Stimulated activated naive CD8-positive, alpha-beta T cell treated with anti-CD3 and anti-CD28 coated beads, Interleukin-15, amount 100 ng/mL, for 72 hours (primary cell): ENCODE results near the gene RBFOX1.
"Not testable (repeated sequence)": the region's sequence is repeated elsewhere in the genome, so short reads cannot be mapped to it uniquely, and the experiment has no call there.

ENCODE experiments used
- ATAC-seq: fragments of 150-1000 bp; cut with Tn5 transposase; 2 replicates; pipeline ENCODE4 v1.10.0; 2021; ENCODE audit warnings: mild to moderate bottlenecking, moderate library complexity
- DNase-seq, 2 donors: peaks; one replicate each; pipeline ENCODE4 v3.0.0; 2021 to 2022
- H3K27ac Mint-ChIP-seq, 2 donors: one replicate each; pipeline ENCODE4 v1.8.0; 2022; ENCODE audit warnings: mild to moderate bottlenecking in 2 of 2, mixed read lengths in 2 of 2, moderate library complexity in 2 of 2
- H3K27me3 Mint-ChIP-seq: one replicate; pipeline ENCODE4 v1.8.0; 2022; ENCODE audit warnings: mixed read lengths
- H3K4me1 Mint-ChIP-seq: one replicate; pipeline ENCODE4 v1.8.0; 2022; ENCODE audit warnings: mild to moderate bottlenecking, mixed read lengths
- H3K4me3 Mint-ChIP-seq, 2 donors: one replicate each; pipeline ENCODE4 v1.8.0; 2022; ENCODE audit warnings: mild to moderate bottlenecking in 2 of 2, mixed read lengths in 2 of 2, moderate library complexity in 1 of 2
- H3K9me3 Mint-ChIP-seq, 2 donors: one replicate each; pipeline ENCODE4 v1.8.0; 2022; ENCODE audit warnings: mixed read lengths in 2 of 2

RBFOX1 gene

DNA sequence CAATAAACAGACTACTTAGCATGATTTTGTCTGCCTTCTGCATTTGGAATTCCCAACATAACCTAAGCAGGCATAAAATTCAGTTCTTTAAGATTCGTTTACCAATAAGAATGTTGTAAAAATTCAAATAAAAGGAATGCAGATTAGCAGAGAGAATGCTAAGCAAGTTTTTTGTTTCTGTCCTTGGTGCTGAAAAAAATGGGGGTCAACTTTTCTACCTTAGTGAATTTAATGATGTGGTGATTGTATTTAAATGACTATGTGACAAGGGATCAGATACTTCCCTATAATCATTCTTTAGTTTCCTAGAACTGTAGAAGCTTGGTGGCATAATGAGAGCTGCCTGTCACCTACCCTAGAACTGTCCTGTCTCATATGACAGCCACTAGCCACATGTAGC is 159.5 kb downstream of the RBFOX1 start:
- DNase-seq = no peak
- H3K27me3 Mint-ChIP-seq = no peaks in the 10 kb centered on the region
- ATAC-seq = no peak
- H3K4me1 Mint-ChIP-seq = no peaks in the 10 kb centered on the region
- H3K27ac Mint-ChIP-seq = no peak overlapping the region
- H3K4me3 Mint-ChIP-seq = no peak overlapping the region
- peaks cover 11 to 15% of the 10 kb centered on the region in 2 donors for H3K9me3 Mint-ChIP-seq

DNA sequence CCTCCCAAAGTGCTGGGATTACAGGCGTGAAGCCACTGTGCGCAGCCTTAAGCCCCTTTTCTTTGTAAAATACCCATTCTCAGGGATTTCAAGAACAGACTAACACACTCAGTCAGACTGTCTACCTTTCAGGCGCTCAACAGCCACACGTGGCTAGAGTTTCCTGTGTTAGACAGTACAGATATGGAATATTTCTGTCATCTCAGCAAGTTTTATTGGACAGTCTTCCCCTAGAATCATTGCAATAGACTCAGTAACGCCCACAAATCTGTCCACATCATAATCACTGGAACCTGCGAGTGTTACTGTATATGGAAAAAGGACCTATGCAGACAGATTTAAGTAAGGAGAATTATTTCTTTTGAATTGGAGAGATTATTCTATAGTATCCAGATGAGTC is 160.5 kb downstream of the RBFOX1 start:
- Mint-ChIP-seq H3K27me3 (no peaks in the 10 kb centered on the region), H3K4me1 (no peaks in the 10 kb centered on the region), H3K27ac (no peak overlapping the region), H3K4me3 (no peak overlapping the region), H3K9me3 (peaks cover 6 to 18% of the 10 kb centered on the region in 2 donors)
- ATAC-seq (no peak), DNase-seq (no peak)

- H3K9me3 Mint-ChIP-seq = peaks cover 13 to 17% of the 10 kb centered on the region in 2 donors
Observed at GRCh38 chr16:7497691-7498090, 165.0 kb downstream of the RBFOX1 start.

DNA sequence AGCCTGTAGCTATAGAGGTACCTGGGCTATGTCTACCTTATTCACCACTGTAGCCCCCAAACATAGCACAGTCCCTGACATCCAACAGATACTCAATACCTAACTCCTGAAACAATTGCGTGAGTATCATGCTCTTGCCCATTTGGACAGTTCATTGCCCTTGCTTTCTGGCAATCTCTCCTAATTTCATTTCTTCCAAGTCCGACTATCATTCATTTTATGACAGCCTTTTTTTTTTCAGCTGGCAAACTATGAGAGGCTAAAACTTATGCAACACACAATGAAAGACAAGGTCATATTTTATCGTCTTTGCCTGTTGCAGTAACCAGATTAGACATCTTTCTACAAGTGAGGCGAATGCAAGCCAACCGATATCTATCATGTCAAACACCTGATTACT is 169.2 kb downstream of the RBFOX1 start:
- Mint-ChIP-seq H3K27ac (no peak overlapping the region), H3K9me3 (peaks cover 12 to 17% of the 10 kb centered on the region in 2 donors), H3K27me3 (no peaks in the 10 kb centered on the region), H3K4me1 (no peaks in the 10 kb centered on the region), H3K4me3 (no peak overlapping the region)
- DNase-seq = no peak
- no peak for ATAC-seq

More at GRCh38 chr16:7497691-7498090, 165.0 kb downstream of the RBFOX1 start:
- Mint-ChIP-seq H3K27ac (no peak overlapping the region), H3K27me3 (no peaks in the 10 kb centered on the region), H3K4me1 (no peaks in the 10 kb centered on the region), H3K4me3 (no peak overlapping the region)
- ATAC-seq = no peak
- DNase-seq = no peak

DNA sequence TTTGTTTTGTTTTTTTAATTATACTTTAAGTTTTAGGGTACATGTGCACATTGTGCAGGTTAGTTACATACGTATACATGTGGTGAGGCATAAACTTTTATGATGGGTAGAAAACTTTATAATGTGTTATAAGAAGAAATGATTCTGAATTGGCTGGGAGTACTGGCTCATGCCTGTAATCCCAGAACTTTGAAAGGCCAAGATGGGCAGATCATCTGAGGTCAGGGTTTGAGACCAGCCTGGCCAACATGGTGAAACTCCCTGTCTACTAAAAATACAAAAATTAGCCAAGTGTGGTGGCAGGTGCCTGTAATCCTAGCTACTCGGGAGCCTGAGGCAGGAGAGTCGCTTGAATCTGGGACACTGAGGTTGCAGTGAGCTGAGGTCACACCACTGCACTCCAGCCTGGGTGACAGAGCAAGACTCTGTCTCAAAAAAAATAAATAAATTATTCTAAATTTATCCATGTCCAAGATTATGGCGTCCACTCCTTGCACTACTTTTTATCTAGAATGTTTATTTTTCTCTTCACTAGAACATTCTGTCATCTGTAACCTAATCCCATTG is 170.0 kb downstream of the RBFOX1 start:
- peaks cover 8 to 17% of the 10 kb centered on the region in 2 donors for H3K9me3 Mint-ChIP-seq
- not testable (repeated sequence) for DNase-seq, H3K4me3 Mint-ChIP-seq, ATAC-seq, H3K4me1 Mint-ChIP-seq, H3K27ac Mint-ChIP-seq, H3K27me3 Mint-ChIP-seq

- no peak overlapping the region for H3K4me3 Mint-ChIP-seq
- H3K27me3 Mint-ChIP-seq = no peaks in the 10 kb centered on the region
- H3K27ac Mint-ChIP-seq = peak overlapping the region in 1 of 2 donors; percentile 19
- peaks cover 4 to 17% of the 10 kb centered on the region in 2 donors for H3K9me3 Mint-ChIP-seq
- DNase-seq (no peak), ATAC-seq (no peak)
- no peaks in the 10 kb centered on the region for H3K4me1 Mint-ChIP-seq
Observed at GRCh38 chr16:7503666-7504065, 171.0 kb downstream of the RBFOX1 start.

- Mint-ChIP-seq H3K27ac (no peak overlapping the region), H3K4me3 (no peak overlapping the region), H3K27me3 (no peaks in the 10 kb centered on the region), H3K4me1 (no peaks in the 10 kb centered on the region), H3K9me3 (peaks cover 14 to 18% of the 10 kb centered on the region in 2 donors)
- DNase-seq (no peak), ATAC-seq (no peak)
Observed at GRCh38 chr16:7504844-7505243, 172.2 kb downstream of the RBFOX1 start.

DNA sequence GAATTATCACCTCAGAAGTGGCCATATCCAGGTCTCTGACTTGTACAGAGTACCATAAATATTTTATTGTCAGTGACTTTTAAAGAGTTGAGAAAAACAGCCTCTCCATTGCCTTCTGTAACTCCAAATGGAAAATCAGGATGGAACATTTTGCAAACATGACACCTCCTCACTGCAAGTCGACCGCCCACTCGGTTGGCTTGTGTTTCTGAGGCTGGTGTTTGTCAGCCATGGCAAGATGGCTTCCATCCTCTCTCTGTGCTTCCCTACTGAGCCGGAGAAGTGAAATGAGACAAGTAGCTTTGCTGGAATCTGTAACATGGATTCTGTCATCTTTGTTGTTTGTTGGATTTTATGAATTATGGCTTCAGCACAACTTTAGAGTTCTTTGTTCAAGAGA is 172.8 kb downstream of the RBFOX1 start:
- ATAC-seq (no peak), DNase-seq (no peak)
- H3K27me3 Mint-ChIP-seq = no peaks in the 10 kb centered on the region
- H3K4me3 Mint-ChIP-seq = no peak overlapping the region
- H3K27ac Mint-ChIP-seq = no peak overlapping the region
- no peaks in the 10 kb centered on the region for H3K4me1 Mint-ChIP-seq
- peaks cover 19 to 25% of the 10 kb centered on the region in 2 donors for H3K9me3 Mint-ChIP-seq

- DNase-seq = no peak
Observed at GRCh38 chr16:7506363-7506762, 173.7 kb downstream of the RBFOX1 start.

DNA sequence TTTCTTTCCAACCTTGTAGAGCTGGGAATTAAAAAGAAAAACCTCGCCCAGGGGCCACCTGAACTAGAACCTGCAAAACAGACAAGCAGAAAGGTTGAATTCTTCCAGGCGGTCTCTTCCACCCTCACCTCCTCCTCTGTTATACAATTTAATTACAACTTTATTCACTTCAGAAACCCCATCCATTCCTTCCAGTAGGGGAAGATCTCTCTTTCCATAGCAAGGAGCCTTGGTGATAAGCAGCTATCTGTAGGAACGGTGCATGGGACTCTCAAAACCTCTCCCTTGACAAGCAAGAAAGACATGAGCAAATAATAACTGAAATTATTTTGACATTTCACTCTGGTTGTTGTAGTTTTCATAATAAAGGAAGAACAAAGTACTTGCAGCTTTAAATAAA is 176.0 kb downstream of the RBFOX1 start:
- Mint-ChIP-seq H3K4me1 (no peaks in the 10 kb centered on the region), H3K27ac (no peak overlapping the region), H3K9me3 (peaks cover 16 to 22% of the 10 kb centered on the region in 2 donors), H3K4me3 (no peak overlapping the region), H3K27me3 (no peaks in the 10 kb centered on the region)
- DNase-seq (no peak), ATAC-seq (no peak)

More at GRCh38 chr16:7506363-7506762, 173.7 kb downstream of the RBFOX1 start:
- Mint-ChIP-seq H3K27me3 (no peaks in the 10 kb centered on the region), H3K4me1 (no peaks in the 10 kb centered on the region), H3K27ac (no peak overlapping the region), H3K9me3 (peaks cover 19 to 22% of the 10 kb centered on the region in 2 donors), H3K4me3 (no peak overlapping the region)
- ATAC-seq = no peak

GRCh38 chr16:7509963-7510601 is 177.4 kb downstream of the RBFOX1 start:
- DNase-seq (no peak), ATAC-seq (no peak)
- H3K27ac Mint-ChIP-seq = no peak overlapping the region
- peaks cover 27 to 36% of the 10 kb centered on the region in 2 donors for H3K9me3 Mint-ChIP-seq
- H3K27me3 Mint-ChIP-seq = no peaks in the 10 kb centered on the region
- no peaks in the 10 kb centered on the region for H3K4me1 Mint-ChIP-seq
- no peak overlapping the region for H3K4me3 Mint-ChIP-seq

- ATAC-seq = no peak
- Mint-ChIP-seq H3K27me3 (no peaks in the 10 kb centered on the region), H3K4me3 (no peak overlapping the region), H3K9me3 (peaks cover 27 to 36% of the 10 kb centered on the region in 2 donors), H3K4me1 (no peaks in the 10 kb centered on the region), H3K27ac (no peak overlapping the region)
- no peak for DNase-seq
Observed at GRCh38 chr16:7511549-7512260, 179.1 kb downstream of the RBFOX1 start.

DNA sequence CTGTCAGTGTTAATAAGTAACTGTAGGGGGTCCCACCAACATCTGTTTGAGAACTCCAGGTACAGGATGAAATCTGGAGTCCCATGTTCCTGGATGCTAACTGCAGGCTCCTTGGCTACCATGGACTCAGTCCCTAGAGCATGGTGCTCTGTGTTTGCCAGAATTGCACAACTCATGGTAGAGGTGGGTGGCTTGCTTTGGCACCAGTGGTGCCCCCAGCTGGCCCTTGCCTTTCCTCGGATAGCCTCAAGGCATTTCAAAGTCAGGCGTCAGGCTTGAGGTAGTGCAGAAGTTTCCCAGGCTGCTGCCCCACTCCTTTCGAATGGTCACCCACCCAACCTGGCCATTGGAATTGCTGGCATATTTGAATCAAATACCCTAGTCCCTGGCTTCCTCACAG is 179.9 kb downstream of the RBFOX1 start:
- no peak for ATAC-seq
- H3K27me3 Mint-ChIP-seq = no peaks in the 10 kb centered on the region
- no peaks in the 10 kb centered on the region for H3K4me1 Mint-ChIP-seq
- no peak overlapping the region for H3K4me3 Mint-ChIP-seq
- H3K9me3 Mint-ChIP-seq = peaks cover 27 to 36% of the 10 kb centered on the region in 2 donors
- H3K27ac Mint-ChIP-seq = no peak overlapping the region
- DNase-seq = no peak

DNA sequence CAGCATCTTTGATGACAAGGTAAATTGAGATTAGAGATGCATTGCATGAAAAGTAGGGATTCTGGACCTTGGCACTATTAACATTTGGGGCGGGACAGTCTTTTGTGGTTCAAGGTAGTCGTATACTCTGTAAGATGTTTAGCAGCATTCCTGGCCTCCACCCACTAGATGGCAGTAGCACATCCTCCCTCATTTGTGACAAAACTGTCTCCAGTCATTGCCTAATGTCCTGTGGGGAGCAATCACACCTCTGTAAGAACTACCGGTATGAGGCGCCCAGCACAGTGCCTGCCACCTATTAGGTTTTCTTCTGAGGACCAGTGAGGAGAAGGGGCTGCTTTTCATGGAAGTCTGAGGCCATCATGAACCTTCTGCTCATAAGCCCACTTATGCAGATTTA is 180.8 kb downstream of the RBFOX1 start:
- peaks cover 27 to 36% of the 10 kb centered on the region in 2 donors for H3K9me3 Mint-ChIP-seq
- DNase-seq = peak in 1 of 2 donors; percentile 8

DNA sequence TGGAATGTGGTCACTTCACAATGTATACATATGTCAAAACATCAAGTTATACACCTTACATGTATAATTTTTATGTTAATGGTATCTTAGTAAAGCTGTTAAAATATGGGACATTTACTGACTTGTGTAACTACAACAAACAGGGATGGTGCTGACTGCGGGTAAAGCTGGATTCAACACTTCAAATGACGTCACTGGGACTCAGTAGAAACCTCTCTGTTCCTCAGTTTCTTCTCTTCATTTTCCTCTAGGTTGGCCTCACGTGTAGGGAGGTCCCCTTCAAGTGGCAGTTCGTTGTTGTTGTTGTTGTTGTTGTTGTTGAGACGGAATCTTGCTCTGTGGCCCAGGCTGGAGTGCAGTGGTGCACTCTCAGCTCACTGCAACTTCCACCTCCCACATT is 182.9 kb downstream of the RBFOX1 start:
- ATAC-seq (no peak), DNase-seq (no peak)
- Mint-ChIP-seq H3K27me3 (no peaks in the 10 kb centered on the region), H3K4me3 (no peak overlapping the region), H3K4me1 (no peaks in the 10 kb centered on the region), H3K27ac (no peak overlapping the region), H3K9me3 (peaks cover 12 to 31% of the 10 kb centered on the region in 2 donors)

More for the DNA sequence above, 180.8 kb downstream of the RBFOX1 start:
- Mint-ChIP-seq H3K27ac (no peak overlapping the region), H3K27me3 (no peaks in the 10 kb centered on the region), H3K4me3 (no peak overlapping the region), H3K4me1 (no peaks in the 10 kb centered on the region)
- no peak for ATAC-seq

GRCh38 chr16:7517496-7517895 is 184.9 kb downstream of the RBFOX1 start:
- Mint-ChIP-seq H3K27me3 (no peaks in the 10 kb centered on the region), H3K4me1 (no peaks in the 10 kb centered on the region), H3K9me3 (peaks cover 12 to 28% of the 10 kb centered on the region in 2 donors), H3K4me3 (no peak overlapping the region), H3K27ac (no peak overlapping the region)
- DNase-seq = no peak
- no peak for ATAC-seq
